OCI-M2 (cell line): ENCODE data around the gene DCTD.

Experiments
- DNase-seq: peaks from one replicate; lab custom pipeline; 2025; ENCODE audit not compliant: unreplicated experiment; lab: John Stamatoyannopoulos, UW

Gene DCTD

GRCh38 chr4:182842759-182843390 is 74.3 kb downstream of the DCTD start:
- DNase-seq, result no peak

- no peak for DNase-seq
These were observed 75.0 kb downstream of the DCTD start for GRCh38 chr4:182842104-182842600.

GRCh38 chr4:182840108-182840507 is 77.1 kb downstream of the DCTD start:
- no peak for DNase-seq
